ENCODE measurements around the gene ZNF764.

ZNF764 gene

GRCh38 chr16:30570636-30571444 is 12.7 kb upstream of the ZNF764 start:
- no peak for DNase-seq (ENCODE audit: low spot score)

DNA sequence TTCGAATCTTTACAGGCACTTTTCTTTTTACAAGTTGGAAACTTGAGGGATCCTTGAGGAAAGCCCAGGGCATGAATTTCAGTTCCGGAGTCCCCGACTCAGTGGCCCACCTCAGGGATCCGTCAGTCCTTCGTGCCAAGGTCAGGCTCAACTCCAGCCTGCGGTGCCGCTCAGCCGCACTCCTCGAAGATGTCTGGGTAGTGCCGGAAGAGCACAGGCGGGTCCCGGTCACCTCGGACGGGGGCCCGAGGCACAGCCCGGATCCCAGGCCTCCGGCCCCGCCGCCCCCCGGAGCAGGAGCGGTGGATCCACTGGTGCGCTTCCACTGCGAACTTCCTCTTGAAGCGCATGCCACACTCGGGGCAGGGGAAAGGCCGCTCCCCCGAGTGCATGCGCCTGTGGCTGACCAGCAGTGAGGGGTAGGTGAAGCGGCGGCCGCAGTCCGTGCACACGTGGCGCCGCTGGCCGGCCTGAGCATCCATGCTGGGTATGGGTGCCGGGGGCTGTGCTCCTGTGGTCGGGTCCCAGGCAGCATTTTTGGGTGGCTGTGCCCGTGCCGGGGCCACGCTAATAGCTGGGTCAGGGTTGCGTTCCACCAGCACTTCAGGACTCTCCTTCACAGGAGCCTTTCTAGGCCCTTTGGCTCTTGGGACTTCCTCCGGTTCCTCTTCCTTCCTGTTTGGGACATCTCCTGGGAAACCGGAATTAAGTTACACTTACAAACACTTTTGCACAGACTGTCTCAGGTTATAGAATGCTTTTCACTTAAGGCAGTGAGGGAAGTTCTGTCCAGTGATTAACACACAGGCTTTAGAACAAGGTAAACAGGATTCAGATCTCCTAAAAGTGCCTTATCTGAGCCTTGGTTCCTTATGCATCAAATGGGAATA is 11.8 kb upstream of the ZNF764 start:
- no peak for DNase-seq (ENCODE audit: low spot score)

DNA sequence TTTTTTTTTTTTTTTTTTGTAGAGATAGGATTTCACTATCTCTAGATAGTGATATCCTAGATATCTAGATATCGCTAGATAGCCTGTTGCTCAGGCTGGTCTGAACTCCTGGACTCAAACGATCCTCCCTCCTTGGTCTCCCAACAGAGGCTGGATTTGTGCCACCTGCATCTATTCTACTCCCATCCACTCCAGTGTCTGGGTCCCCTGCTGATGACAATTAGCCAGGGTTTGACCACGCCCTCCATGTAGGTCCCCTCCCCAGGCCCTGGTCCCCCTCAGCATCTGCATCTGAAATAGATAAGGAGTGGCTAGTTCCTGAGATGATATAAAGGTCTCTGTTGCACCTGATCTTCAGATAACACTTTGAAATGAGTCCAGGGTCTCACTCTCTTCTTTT is 11.1 kb upstream of the ZNF764 start:
- no peak for DNase-seq (ENCODE audit: low spot score)

DNA sequence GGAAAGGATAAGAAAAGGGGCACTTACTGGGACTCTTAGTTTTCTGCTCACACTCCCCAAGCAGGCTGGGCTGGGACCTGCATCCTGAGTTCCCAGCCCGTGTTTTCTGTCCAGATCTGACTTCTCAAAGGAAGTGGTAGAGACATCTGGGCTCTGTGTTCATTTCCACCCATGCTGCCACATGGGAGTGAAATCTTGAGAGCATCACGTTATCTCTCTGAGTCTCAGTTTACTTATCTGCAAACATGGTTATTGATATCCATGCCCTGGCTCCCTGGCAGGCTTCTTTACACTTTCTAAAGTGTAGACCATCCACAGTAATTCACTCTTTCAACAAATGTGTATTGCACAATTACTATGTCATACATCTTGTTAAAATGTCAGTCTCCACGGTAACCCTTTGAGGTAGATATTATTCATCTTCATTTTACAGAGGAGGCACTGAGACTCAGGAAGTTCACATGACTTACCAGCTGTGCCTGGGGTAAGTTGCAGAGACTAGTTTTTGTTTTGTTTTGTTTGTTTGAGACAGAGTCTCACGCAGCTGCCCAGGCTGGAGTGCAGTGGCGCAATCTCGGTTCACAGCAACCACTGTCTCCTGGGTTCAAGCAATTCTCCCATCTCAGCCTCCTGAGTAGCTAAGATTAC is 9.9 kb upstream of the ZNF764 start:
- no peak for DNase-seq (ENCODE audit: low spot score)

DNA sequence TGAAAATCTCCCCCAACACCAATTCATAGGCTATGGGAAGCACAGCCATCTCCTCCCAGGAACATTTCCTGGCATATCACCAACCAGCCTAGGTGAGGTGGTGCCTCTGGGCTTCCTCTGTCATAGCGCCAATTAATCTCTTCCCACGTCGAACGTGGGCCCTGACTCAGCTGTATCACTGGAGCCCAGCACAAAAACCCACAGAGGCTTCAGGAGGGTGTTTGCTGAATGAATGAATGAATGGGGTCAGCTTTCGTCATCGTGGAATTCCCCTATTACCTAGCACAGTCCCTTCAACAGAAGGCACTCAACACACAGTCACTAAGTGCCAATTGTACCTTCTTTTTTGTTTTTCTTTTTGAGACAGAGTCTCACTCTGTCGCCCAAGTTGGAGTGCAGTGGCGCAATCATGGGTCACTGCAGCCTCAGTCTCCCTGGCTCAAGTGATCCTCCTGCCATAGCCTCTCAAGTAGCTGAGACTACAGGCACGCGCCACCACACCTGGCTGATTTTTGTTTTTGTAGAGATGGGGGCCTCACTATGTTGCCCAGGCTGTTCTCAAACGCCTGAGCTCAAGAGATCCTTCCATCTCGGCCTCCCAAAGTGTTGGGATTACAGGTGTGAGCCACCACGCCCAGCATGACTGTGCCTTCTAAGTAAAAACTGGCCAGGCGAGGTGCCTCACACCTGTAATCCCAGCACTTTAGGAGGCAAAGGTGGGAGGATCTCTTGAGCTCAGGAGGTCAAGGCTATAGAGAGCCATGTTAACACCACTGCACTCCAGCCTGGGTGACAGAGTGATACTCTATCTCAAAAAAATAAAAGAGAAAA is 9.2 kb upstream of the ZNF764 start:
- DNase-seq (ENCODE audit: low spot score) = no peak

GRCh38 chr16:30566531-30566930 is 8.4 kb upstream of the ZNF764 start:
- DNase-seq (ENCODE audit: low spot score) = no peak

GRCh38 chr16:30565984-30566383 is 7.8 kb upstream of the ZNF764 start:
- DNase-seq (ENCODE audit: low spot score) = no peak

- no peak for DNase-seq (ENCODE audit: low spot score)
Measured at GRCh38 chr16:30565526-30565925, 7.4 kb upstream of the ZNF764 start.

DNA sequence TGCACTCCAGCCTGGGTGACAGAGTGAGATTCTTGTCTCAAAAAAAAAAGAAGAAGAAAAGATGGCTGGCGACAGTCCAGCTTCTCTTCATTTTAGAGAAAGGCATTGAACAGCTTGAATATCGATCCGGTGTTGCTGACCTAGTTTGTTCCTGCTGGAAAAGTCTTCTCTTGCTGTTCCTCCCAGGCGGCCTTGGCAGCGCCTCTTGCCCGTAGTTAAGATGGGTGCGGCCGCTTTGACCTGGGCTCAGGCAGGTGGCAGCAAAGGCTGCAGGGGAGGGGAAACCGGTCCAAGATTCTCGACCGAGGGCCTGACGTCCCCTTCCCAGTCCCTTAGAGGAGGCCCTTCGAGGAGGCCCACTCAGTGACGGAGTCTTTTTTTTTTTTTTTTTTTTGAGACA is 3.8 kb upstream of the ZNF764 start:
- no peak for DNase-seq (ENCODE audit: low spot score)

GRCh38 chr16:30561089-30561816 is 3.1 kb upstream of the ZNF764 start:
- no peak for DNase-seq (ENCODE audit: low spot score)

DNA sequence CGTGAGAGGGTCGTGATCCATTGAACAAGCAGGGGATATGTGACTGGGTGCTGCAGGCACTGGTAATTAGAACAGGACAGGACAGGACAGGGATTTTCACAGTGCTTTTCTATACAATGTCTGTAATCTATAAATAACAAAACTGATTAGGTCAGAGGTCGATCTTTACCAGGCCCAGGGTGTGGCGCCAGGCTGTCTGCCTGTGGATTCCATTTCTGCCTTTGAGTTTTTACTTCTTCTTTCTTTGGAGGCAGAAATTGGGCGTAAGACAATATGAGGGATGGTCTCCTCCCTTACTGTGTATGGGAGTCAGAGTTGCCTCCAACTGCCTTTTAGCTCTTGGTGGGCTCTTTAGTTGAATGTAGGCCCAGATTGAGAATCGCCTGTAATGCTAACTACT is 1.5 kb upstream of the ZNF764 start:
- DNase-seq (ENCODE audit: low spot score) = no peak

DNA sequence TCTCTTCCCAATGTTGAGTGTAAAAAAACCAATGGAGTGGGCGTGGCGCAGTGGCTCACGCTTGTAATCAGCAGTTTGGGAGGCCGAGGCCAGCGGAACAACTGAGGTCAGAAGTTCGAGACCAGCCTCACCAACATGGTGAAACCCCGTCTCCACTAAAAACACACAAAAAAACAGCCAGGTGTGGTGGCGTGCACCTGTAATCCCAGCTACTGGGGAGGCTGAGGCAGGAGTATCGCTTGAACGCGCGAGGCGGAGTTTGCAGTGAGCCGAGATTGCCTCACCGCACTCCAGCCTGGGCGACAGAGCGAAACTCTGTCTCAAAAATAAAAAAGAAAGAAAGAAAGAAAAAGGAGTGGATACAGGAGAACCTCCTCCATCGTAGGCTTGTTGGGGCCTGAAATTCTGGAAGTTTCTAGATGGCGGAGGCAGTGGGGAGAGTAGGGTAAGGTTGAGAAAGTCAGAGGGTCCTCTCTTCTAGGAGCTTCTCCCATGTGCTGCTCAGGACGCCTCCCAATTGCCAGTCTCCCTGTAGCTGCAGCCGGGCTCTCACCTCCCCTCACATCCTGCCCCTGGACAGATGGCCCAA is 709 bp upstream of the ZNF764 start:
- no peak for DNase-seq (ENCODE audit: low spot score)

DNA sequence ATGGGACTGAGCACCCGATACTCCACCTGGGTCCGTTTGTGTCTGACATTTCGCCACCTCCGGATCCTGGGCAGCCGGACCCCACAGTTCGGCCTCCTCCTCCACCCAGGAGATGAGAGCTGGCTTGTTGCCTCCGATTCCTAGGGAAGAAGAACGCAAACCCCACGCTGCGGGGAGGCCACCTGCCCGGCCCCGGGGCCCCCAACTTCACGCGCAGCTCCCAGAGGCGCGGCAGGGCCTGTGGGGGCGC is 542 bp downstream of the ZNF764 start:
- DNase-seq (ENCODE audit: low spot score) = no peak

GRCh38 chr16:30556125-30556473 is 2.1 kb downstream of the ZNF764 start:
- DNase-seq (ENCODE audit: low spot score) = no peak

DNA sequence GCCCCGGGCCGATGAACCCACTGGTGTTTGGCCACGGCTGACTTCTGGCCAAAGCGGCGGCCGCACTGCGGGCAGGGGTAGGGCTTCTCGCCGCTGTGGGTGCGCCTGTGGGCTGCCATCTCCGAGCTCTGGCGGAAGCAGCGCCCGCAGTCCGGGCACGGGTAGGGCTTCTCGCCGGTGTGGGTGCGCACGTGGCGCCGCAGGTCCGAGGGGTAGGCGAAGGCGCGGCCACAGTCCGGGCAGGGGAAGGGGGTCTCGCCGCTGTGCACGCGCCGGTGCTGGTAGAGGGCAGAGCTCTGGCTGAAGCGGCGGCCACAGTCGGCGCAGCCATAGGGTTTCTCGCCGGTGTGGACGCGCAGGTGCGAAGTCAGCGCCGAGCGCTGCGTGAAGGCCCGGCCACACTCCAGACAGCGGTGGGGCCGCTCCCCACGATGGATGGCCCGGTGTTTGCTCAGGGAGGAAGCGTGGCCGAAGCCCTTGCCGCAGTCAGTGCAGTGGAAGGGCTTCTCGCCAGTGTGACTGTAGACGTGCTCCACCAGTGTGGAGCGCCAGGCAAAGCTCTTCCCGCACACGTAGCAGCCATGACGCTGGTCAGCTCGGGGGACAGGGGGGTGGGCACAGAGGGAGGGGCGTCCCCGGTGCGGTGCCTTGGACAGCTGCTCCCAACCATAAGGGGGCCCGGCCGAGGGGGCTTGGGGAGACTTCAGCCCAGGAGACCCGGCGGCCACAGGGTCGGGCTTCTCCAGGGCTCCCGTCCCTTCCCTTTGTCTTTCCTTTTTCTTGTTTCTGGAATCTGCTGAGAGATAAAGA is 2.7 kb downstream of the ZNF764 start:
- no peak for DNase-seq (ENCODE audit: low spot score)

DNA sequence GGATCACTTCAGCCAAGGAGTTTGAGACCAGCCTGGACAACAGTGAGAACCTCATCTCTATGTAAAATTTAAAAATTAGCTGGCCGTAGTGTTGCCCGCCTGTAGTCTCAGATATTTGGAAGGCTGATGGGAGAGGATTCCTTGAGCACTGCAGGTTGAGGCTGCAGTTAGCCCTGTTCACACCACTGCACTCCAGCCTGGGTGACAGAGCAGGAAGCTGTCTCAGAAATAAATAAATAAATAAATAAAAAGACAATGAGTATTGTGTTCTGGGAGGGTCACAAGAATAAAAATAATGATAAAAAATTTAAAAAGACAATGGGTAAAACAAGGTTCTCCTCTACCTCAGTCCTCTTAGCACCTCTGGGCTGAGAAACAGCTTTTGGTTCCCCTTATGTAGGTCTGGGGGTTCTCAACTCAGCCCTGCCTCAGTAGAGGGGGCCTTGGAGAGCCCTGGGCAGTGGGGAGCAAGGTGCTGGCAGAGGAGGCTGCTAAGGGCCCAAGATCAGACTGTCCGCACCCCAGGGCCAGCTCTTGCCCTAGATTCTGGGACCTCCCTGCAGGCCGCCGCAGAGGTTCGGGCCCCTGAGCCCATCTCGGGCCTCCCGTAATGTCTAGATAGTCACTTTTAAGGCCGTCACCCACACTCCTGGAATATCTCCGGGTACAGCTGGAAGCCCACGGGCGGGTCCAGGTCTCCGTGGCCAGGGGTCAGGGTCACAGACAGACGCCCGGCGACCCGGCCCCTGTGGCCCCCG is 3.4 kb downstream of the ZNF764 start:
- no peak for DNase-seq (ENCODE audit: low spot score)

- DNase-seq (ENCODE audit: low spot score) = no peak
Measured at GRCh38 chr16:30553393-30553899, 4.7 kb downstream of the ZNF764 start.

DNA sequence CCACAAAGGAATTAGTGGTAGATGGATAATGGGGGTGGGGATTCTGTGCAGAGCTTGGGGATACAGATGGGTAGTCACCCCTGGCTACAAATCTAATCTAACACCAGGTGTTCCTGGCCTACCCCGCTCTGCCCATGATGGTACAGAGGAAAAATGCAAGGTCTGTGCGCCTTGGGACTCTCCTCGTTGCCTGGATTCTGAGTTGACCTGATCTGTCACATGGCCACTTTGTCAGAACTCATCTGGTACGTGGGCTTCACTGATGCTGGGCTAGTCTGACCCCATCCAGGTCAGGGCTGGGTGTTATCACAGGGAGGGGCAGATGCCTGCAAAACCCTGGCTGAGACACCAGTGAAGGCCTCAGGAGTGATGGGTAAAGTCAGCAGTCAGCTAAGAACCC is 5.2 kb downstream of the ZNF764 start:
- DNase-seq (ENCODE audit: low spot score) = no peak

GRCh38 chr16:30551781-30552180 is 6.4 kb downstream of the ZNF764 start:
- DNase-seq (ENCODE audit: low spot score) = no peak
